Thyroid gland (tissue), 4 donors: Measurements from ENCODE around the gene TNFRSF17.

Experiments
- CTCF ChIP-seq, 6 experiments: fragments of 200-600 bp in 3 of 6; fragments of 450-650 bp in 3 of 6; sonication (generic) in 3 of 6; IDR thresholded peaks; one replicate each; pipeline ENCODE4 v1.5.1; 2016 to 2019; ENCODE audit warnings: antibody characterized with exemption in 6 of 6, mild to moderate bottlenecking in 2 of 6, inconsistent platforms in 1 of 6, moderate library complexity in 1 of 6
- POLR2A ChIP-seq, 2 donors: fragments of 450-650 bp; IDR thresholded peaks; one replicate each; pipeline ENCODE4 v1.6.1; 2017; ENCODE audit warnings: antibody characterized with exemption in 2 of 2, mild to moderate bottlenecking in 2 of 2, moderate library complexity in 1 of 2

- TF ChIP-seq POLR2A (IDR thresholded peaks at IDR 0.05) = no peak
- no peak for TF ChIP-seq CTCF (IDR thresholded peaks at IDR 0.05)
These were observed 41.6 kb downstream of the TNFRSF17 start for GRCh38 chr16:12006637-12007036.
